NCI-H2029 treated with DMSO at 0.1 percent for 48 hours (cell line): ENCODE measurements around the gene PDE6B.
"Not testable (repeated sequence)": the region's sequence is repeated elsewhere in the genome, so short reads cannot be mapped to it uniquely, and the experiment has no call there.

Experiments
- DNase-seq: peaks from one replicate; lab custom pipeline; 2025; lab: John Stamatoyannopoulos, UW

PDE6B gene

GRCh38 chr4:635851-636627 is 10.7 kb downstream of the PDE6B start:
- DNase-seq = no peak

- no peak for DNase-seq
These were observed 11.3 kb downstream of the PDE6B start for GRCh38 chr4:636628-637159.

GRCh38 chr4:637536-638280 is 12.3 kb downstream of the PDE6B start:
- no peak for DNase-seq

- DNase-seq = not testable (repeated sequence)
These were observed 17.0 kb downstream of the PDE6B start for GRCh38 chr4:642366-642765.

GRCh38 chr4:646460-646859 is 21.1 kb downstream of the PDE6B start:
- no peak for DNase-seq

- no peak for DNase-seq
These were observed 22.1 kb downstream of the PDE6B start for GRCh38 chr4:647481-647880.

GRCh38 chr4:648579-649292 is 23.4 kb downstream of the PDE6B start:
- DNase-seq = no peak

GRCh38 chr4:649293-649625 is 23.9 kb downstream of the PDE6B start:
- DNase-seq = no peak

GRCh38 chr4:649751-650310 is 24.5 kb downstream of the PDE6B start:
- DNase-seq = no peak

- no peak for DNase-seq
These were observed 25.1 kb downstream of the PDE6B start for GRCh38 chr4:650461-650860.

GRCh38 chr4:650951-651883 is 25.8 kb downstream of the PDE6B start:
- no peak for DNase-seq

GRCh38 chr4:651884-652642 is 26.7 kb downstream of the PDE6B start:
- DNase-seq = no peak

- DNase-seq = no peak
These were observed 27.9 kb downstream of the PDE6B start for GRCh38 chr4:653080-653821.

GRCh38 chr4:653831-654502 is 28.6 kb downstream of the PDE6B start:
- no peak for DNase-seq

GRCh38 chr4:654503-654845 is 29.1 kb downstream of the PDE6B start:
- DNase-seq = no peak

- DNase-seq = no peak
These were observed 29.6 kb downstream of the PDE6B start for GRCh38 chr4:654871-655463.

GRCh38 chr4:655464-656151 is 30.2 kb downstream of the PDE6B start:
- DNase-seq = no peak
